ENCODE measurements around the gene ZNF652.

GRCh38 chr17:49364119-49364518 is 2.1 kb upstream of the ZNF652 start:
- no peak for TF ChIP-seq POLR2A (IDR thresholded peaks at IDR 0.05; ENCODE audit: low read length)
- TF ChIP-seq GATA1 (IDR thresholded peaks at IDR 0.05; ENCODE audit: low read depth, low read length): no peak
